Right lobe of liver (tissue), 6 donors: Measurements from ENCODE around the gene RHOT2. TPM values are rescaled to one million over a fixed set of nuclear protein-coding genes. Genes with fewer than 3 reads are reported as not detected.

ENCODE experiments used
- ATAC-seq, 4 donors: fragments of 200-7000 bp; cut with Tn5 transposase; one replicate each; pipeline ENCODE4 v1.9.1; 2020; ENCODE audit warnings: mild to moderate bottlenecking in 4 of 4, moderate library complexity in 4 of 4
- DNase-seq, 3 donors: peaks; one replicate each; pipeline ENCODE4 v3.0.0-alpha.2; 2020
- H3K27ac ChIP-seq, 3 donors: fragments of 200-600 bp; one replicate each; pipeline ENCODE4 v1.8.0; 2022
- H3K27me3 ChIP-seq, 2 donors: fragments of 200-600 bp; one replicate each; pipeline ENCODE4 v1.8.0; 2022
- H3K36me3 ChIP-seq, 4 donors: fragments of 200-600 bp; sonication (generic) in 1 of 4; one replicate each; pipeline versions ENCODE4 v1.5.1 to v1.8.0; 2017 to 2022; ENCODE audit warnings: control low read depth in 1 of 4
- H3K4me1 ChIP-seq, 4 donors: fragments of 200-600 bp; sonication (generic) in 1 of 4; one replicate each; pipeline versions ENCODE4 v1.5.1 to v1.8.0; 2017 to 2022; ENCODE audit warnings: control low read depth in 1 of 4
- H3K4me3 ChIP-seq, 3 donors: fragments of 200-600 bp; one replicate each; pipeline ENCODE4 v1.8.0; 2022
- H3K9me3 ChIP-seq, 4 donors: fragments of 200-600 bp; sonication (generic) in 1 of 4; one replicate each; pipeline versions ENCODE4 v1.5.1 to v1.8.0; 2017 to 2022; ENCODE audit warnings: control low read depth in 1 of 4
- POLR2A ChIP-seq: fragments of 450-650 bp; IDR thresholded peaks from one replicate; pipeline ENCODE4 v1.6.1; 2017; ENCODE audit warnings: antibody characterized with exemption, mild to moderate bottlenecking
- whole genome bisulfite sequencing: methylation state at CpG from one replicate; pipeline ENCODE4 v1.1.6; 2018; ENCODE audit warnings: low coverage, low lambda C conversion rate; ENCODE audit not compliant: insufficient coverage; ENCODE audit errors: missing lambda C conversion rate; 5-methylcytosine and 5-hydroxymethylcytosine counted together
- intact Hi-C, 2 donors: fragments of 100-400 bp; cut with DNase I; formaldehyde crosslinking; loops; one replicate each; pipeline versions ENCODE4 v1.11.2 to v1.14.1; 2022
- total RNA-seq, 6 experiments: library from RNA; depleted of rRNA in 2 of 6; stranded (reverse); fragments of >200 nt in 2 of 6; fragmentation: NEBNext Ultra II Directional in 3 of 6; extraction: Animal tissue kit (Norgen Biotek cat#: 25700) in 3 of 6; gene quantifications; one replicate each; pipeline versions ENCODE4 v1.1.0 to v1.2.4, GENCODE V29; 2016 to 2023
- TF ChIP-seq, protein P1 (sequence below), 4 donors: fragments of 200-600 bp in 3 of 4; fragments of 450-650 bp in 1 of 4; IDR thresholded peaks; one replicate each; pipeline versions ENCODE4 v1.5.1 to v1.8.0; 2016 to 2022; ENCODE audit warnings: antibody characterized with exemption in 4 of 4, mild to moderate bottlenecking in 2 of 4
- donor health status: DM: no; HTN: yes; CAD: no.
- donor health status: DM: no; HTN: no; CAD: no.
- donor health status: DM: no; HTN: no; CAD: no.
- donor health status: DM: no; HTN: yes; CAD: no.
- donor health status: DM: no; HTN: yes; CAD: no.

The RHOT2 gene
- total RNA-seq, 6 experiments from 2014 or later: 28.5 to 44.8 (median 40.3) TPM

DNA sequence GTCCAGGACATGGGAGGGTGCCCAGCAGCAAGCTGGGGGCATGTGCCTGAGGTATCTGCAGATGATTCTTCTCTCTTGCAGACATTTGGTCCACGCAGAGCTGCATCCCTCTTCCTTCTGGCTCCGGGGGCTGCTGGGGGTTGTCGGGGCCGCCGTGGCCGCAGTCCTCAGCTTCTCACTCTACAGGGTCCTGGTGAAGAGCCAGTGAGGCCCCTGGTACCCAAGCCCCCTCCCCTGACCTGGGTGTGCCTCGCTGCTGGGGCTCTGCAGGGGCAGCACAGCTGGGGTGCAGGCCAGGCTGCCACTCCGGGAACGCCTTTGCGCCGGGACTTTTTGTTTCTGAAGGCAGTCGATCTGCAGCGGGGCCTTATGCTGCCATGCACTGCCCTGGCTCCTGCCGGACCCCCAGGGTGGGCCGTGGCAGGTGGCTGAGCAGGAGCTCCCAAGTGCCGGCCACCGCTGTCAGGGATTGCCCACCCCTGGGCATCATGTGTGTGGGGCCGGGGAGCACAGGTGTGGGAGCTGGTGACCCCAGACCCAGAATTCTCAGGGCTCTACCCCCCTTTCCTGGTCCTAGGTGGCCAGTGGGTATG, 5.6 kb downstream of the RHOT2 start:
- H3K4me1 ChIP-seq: peaks cover 0 to 10% (median 0%) of the 10 kb centered on the region in 4 donors
- no CpG with 5 or more reads among the region's 18 CpGs for WGBS
- no peaks in the 10 kb centered on the region for H3K27me3 ChIP-seq
- peaks cover 0 to 43% (median 15%) of the 10 kb centered on the region in 4 donors for H3K36me3 ChIP-seq
- intact Hi-C loops: no loop called here
- ATAC-seq: no peak
- H3K9me3 ChIP-seq: no peaks in the 10 kb centered on the region
- H3K4me3 ChIP-seq: no peak overlapping the region
- no peak for TF ChIP-seq POLR2A
- TF ChIP-seq, protein P1, sequence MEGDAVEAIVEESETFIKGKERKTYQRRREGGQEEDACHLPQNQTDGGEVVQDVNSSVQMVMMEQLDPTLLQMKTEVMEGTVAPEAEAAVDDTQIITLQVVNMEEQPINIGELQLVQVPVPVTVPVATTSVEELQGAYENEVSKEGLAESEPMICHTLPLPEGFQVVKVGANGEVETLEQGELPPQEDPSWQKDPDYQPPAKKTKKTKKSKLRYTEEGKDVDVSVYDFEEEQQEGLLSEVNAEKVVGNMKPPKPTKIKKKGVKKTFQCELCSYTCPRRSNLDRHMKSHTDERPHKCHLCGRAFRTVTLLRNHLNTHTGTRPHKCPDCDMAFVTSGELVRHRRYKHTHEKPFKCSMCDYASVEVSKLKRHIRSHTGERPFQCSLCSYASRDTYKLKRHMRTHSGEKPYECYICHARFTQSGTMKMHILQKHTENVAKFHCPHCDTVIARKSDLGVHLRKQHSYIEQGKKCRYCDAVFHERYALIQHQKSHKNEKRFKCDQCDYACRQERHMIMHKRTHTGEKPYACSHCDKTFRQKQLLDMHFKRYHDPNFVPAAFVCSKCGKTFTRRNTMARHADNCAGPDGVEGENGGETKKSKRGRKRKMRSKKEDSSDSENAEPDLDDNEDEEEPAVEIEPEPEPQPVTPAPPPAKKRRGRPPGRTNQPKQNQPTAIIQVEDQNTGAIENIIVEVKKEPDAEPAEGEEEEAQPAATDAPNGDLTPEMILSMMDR (IDR thresholded peaks at IDR 0.05): no peak
- H3K27ac ChIP-seq: no peak overlapping the region
- no peak for DNase-seq

DNA sequence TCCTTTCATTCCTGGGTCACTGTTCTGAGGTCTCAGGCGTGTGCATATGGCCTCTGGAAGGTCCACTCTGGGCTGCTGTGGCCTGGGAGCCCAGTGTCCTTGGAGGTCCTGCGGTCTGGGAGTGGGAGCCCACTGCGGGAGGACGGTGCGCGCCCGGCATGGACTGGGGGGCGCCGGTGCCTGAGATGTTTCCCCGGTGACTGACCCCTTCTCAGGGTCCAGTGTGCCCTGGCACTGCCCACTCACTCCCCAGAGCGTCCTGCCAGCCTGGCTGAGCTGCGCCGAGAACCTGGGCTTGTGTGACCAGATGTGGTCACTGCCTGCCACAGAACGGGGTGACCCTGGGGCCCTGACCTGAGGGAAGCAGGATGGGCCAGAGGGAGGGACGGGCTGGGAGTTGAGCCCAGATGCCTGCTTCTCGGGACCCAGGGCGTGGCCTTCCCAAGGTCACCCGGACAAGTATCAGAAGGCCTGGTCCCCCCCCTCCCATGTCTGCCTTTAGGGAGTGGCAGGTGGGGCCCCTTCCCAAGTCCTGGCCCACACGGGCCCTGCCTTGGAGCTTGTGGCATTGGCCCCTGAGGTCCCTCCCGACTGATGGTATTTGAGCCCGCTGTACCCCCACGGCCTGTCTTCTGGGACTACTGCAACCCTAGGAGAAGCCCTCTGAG, 6.4 kb downstream of the RHOT2 start:
- Histone ChIP-seq H3K36me3 (peaks cover 0 to 43% (median 15%) of the 10 kb centered on the region in 4 donors), H3K27ac (no peak overlapping the region), H3K4me3 (no peak overlapping the region), H3K9me3 (no peaks in the 10 kb centered on the region), H3K4me1 (peaks cover 0 to 7% (median 0%) of the 10 kb centered on the region in 4 donors), H3K27me3 (no peaks in the 10 kb centered on the region)
- intact Hi-C loops: no loop called here
- DNase-seq: no peak
- TF ChIP-seq, protein P1 (IDR thresholded peaks at IDR 0.05): no peak
- no peak for TF ChIP-seq POLR2A
- ATAC-seq: no peak
- 20% methylated on average over 1 of the region's 22 CpGs for WGBS

GRCh38 chr16:674968-675883, 7.3 kb downstream of the RHOT2 start, which contains the start of gene RHBDL1:
RHBDL1 (plus strand) TSS chr16:675671; CDS start chr16:675791, 120 bp downstream.
- H3K4me1 ChIP-seq: peaks cover 0 to 5% (median 0%) of the 10 kb centered on the region in 4 donors
- DNase-seq: no peak
- H3K27ac ChIP-seq: no peak within 1 kb of the TSS
- peaks cover 0 to 35% (median 13%) of the 10 kb centered on the region in 4 donors for H3K36me3 ChIP-seq
- no peaks in the 10 kb centered on the region for H3K9me3 ChIP-seq
- no peak for TF ChIP-seq POLR2A
- TF ChIP-seq, protein P1 (IDR thresholded peaks at IDR 0.05): no peak
- peak within 1 kb of the TSS in 2 of 3 donors; percentile 18 to 38 for H3K4me3 ChIP-seq
- H3K27me3 ChIP-seq: no peaks in the 10 kb centered on the region
- no peak for ATAC-seq
- intact Hi-C loops: no loop called here
- WGBS: 8% methylated on average over 2 of the region's 73 CpGs

- Histone ChIP-seq H3K27ac (no peak overlapping the region), H3K9me3 (no peaks in the 10 kb centered on the region), H3K27me3 (no peaks in the 10 kb centered on the region), H3K36me3 (peaks cover 0 to 27% (median 10%) of the 10 kb centered on the region in 4 donors), H3K4me3 (peak overlapping the region in 2 of 3 donors; percentile 18 to 38), H3K4me1 (peaks cover 0 to 8% (median under 1%) of the 10 kb centered on the region in 4 donors)
- intact Hi-C loops: no loop called here
- no peak for DNase-seq
- ATAC-seq: no peak
- WGBS: 10% methylated on average over 2 of the region's 25 CpGs
- TF ChIP-seq POLR2A: no peak
- TF ChIP-seq, protein P1 (IDR thresholded peaks at IDR 0.05): no peak
Observed at GRCh38 chr16:675884-676564, 8.1 kb downstream of the RHOT2 start.
